HCT116 (cell line): ENCODE measurements around the gene NPEPL1.

Experiments used
- CEBPB ChIP-seq: IDR thresholded peaks from 2 replicates; pipeline ENCODE4 v1.6.1; 2012; ENCODE audit warnings: low read depth
- CTCF ChIP-seq, 3 experiments: fragments of 200-600 bp in 1 of 3; sonication (generic) in 1 of 3; IDR thresholded peaks in 2 of 3; conservative IDR thresholded peaks in 1 of 3; 2 replicates each; pipeline ENCODE4 v1.5.1; 2012 to 2017; ENCODE audit warnings: low read depth in 2 of 3, low read length in 2 of 3, antibody characterized with exemption in 1 of 3, borderline replicate concordance in 1 of 3, control low read depth in 1 of 3, mild to moderate bottlenecking in 1 of 3, mixed read lengths in 1 of 3, mixed run types in 1 of 3, moderate library complexity in 1 of 3; ENCODE audit not compliant: insufficient read depth in 1 of 3
- EZH2 ChIP-seq: fragments of 200-600 bp; sonication (generic); IDR thresholded peaks from 2 replicates; pipeline ENCODE4 v1.6.1; 2017; ENCODE audit warnings: antibody characterized with exemption, mixed run types
- FOSL1 ChIP-seq: IDR thresholded peaks from 2 replicates; pipeline ENCODE4 v1.6.1; 2012; ENCODE audit warnings: low read depth
- MAX ChIP-seq: IDR thresholded peaks from 2 replicates; pipeline ENCODE4 v1.6.1; 2012
- RAD21 ChIP-seq: IDR thresholded peaks from 2 replicates; pipeline ENCODE4 v1.6.1; 2012; ENCODE audit warnings: low read depth, mild to moderate bottlenecking
- TF ChIP-seq, protein P1 (sequence below): IDR thresholded peaks from 2 replicates; pipeline ENCODE4 v1.6.1; 2012; ENCODE audit warnings: low read depth

- TF ChIP-seq FOSL1 (no peak), EZH2 (no peak), CTCF (IDR thresholded peaks at IDR 0.05 in 2 of 3, conservative IDR thresholded peaks at IDR 0.05 in 1 of 3; ENCODE audit: borderline replicate concordance in 1 of 3, insufficient read depth in 1 of 3, low read depth in 2 of 3, low read length in 2 of 3) (no peak), RAD21 (no peak), MAX (no peak), CEBPB (no peak)
- TF ChIP-seq, protein P1, sequence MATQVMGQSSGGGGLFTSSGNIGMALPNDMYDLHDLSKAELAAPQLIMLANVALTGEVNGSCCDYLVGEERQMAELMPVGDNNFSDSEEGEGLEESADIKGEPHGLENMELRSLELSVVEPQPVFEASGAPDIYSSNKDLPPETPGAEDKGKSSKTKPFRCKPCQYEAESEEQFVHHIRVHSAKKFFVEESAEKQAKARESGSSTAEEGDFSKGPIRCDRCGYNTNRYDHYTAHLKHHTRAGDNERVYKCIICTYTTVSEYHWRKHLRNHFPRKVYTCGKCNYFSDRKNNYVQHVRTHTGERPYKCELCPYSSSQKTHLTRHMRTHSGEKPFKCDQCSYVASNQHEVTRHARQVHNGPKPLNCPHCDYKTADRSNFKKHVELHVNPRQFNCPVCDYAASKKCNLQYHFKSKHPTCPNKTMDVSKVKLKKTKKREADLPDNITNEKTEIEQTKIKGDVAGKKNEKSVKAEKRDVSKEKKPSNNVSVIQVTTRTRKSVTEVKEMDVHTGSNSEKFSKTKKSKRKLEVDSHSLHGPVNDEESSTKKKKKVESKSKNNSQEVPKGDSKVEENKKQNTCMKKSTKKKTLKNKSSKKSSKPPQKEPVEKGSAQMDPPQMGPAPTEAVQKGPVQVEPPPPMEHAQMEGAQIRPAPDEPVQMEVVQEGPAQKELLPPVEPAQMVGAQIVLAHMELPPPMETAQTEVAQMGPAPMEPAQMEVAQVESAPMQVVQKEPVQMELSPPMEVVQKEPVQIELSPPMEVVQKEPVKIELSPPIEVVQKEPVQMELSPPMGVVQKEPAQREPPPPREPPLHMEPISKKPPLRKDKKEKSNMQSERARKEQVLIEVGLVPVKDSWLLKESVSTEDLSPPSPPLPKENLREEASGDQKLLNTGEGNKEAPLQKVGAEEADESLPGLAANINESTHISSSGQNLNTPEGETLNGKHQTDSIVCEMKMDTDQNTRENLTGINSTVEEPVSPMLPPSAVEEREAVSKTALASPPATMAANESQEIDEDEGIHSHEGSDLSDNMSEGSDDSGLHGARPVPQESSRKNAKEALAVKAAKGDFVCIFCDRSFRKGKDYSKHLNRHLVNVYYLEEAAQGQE: no peak
These were observed 44.6 kb downstream of the NPEPL1 start for GRCh38 chr20:58737198-58737597.
